CD14-positive monocyte (primary cell): Measurements from ENCODE around the gene SOD1. TPM values are rescaled to one million over a fixed set of nuclear protein-coding genes. Genes with fewer than 3 reads are reported as not detected.
A peak's percentile ranks its signal among the peaks of the same experiment; 100 is the strongest.

Experiments used
- DNase-seq, 3 donors: peaks; one replicate each; pipeline ENCODE4 v3.0.0-alpha.2; 2011 to 2022
- H2AFZ ChIP-seq: 2 replicates; pipeline ENCODE4 v1.6.0; 2012; ENCODE audit warnings: mild to moderate bottlenecking, low read depth, low read length, inconsistent platforms; ENCODE audit not compliant: insufficient read depth, poor library complexity, severe bottlenecking
- H3K27ac ChIP-seq, 2 donors: 1 replicate in 1 of 2; 2 replicates in 1 of 2; pipeline ENCODE4 v1.5.1; 2012 to 2013; ENCODE audit warnings: low read length in 2 of 2, control low read depth in 1 of 2, inconsistent platforms in 1 of 2, low read depth in 1 of 2, mild to moderate bottlenecking in 1 of 2
- H3K27me3 ChIP-seq, 2 donors: one replicate each; pipeline versions ENCODE4 v1.6.0 to v1.6.1; 2011 to 2013; ENCODE audit warnings: low read length in 2 of 2; ENCODE audit not compliant: control insufficient read depth in 2 of 2, insufficient read depth in 2 of 2
- H3K36me3 ChIP-seq, 2 donors: replicated peaks in 1 of 2; 1 replicate in 1 of 2; 2 replicates in 1 of 2; pipeline versions ENCODE4 v1.5.1 to v1.6.1; 2012 to 2013; ENCODE audit warnings: low read length in 2 of 2, control low read depth in 1 of 2, inconsistent platforms in 1 of 2, mild to moderate bottlenecking in 1 of 2; ENCODE audit not compliant: insufficient read depth in 2 of 2, control insufficient read depth in 1 of 2
- H3K4me1 ChIP-seq, 2 donors: 1 replicate in 1 of 2; 2 replicates in 1 of 2; pipeline versions ENCODE4 v1.5.1 to v1.6.1; 2012 to 2013; ENCODE audit warnings: low read length in 2 of 2, control low read depth in 1 of 2, inconsistent platforms in 1 of 2, mild to moderate bottlenecking in 1 of 2, moderate library complexity in 1 of 2; ENCODE audit not compliant: insufficient read depth in 2 of 2, control insufficient read depth in 1 of 2
- H3K4me2 ChIP-seq: replicated peaks from 2 replicates; pipeline ENCODE3; 2012; ENCODE audit warnings: low read length, moderate library complexity, mild to moderate bottlenecking; ENCODE audit not compliant: poor library complexity, severe bottlenecking; ENCODE audit errors: extremely low read depth
- H3K4me3 ChIP-seq, 3 experiments: fragments of 200-600 bp in 1 of 3; sonication (generic) in 1 of 3; replicated peaks in 1 of 3; 1 replicate in 2 of 3; 2 replicates in 1 of 3; pipeline ENCODE4 v1.5.1; 2011 to 2013; ENCODE audit warnings: low read length in 3 of 3, mild to moderate bottlenecking in 3 of 3, control low read depth in 2 of 3, low read depth in 2 of 3, inconsistent platforms in 1 of 3, moderate library complexity in 1 of 3
- H3K79me2 ChIP-seq: 2 replicates; pipeline ENCODE4 v1.6.0; 2012; ENCODE audit warnings: mild to moderate bottlenecking, control low read depth, inconsistent platforms, low read length, moderate library complexity; ENCODE audit not compliant: insufficient read depth
- H3K9ac ChIP-seq: 2 replicates; pipeline ENCODE4 v1.6.0; 2017; ENCODE audit warnings: low read length, mild to moderate bottlenecking; ENCODE audit not compliant: insufficient read depth, poor library complexity, severe bottlenecking
- H3K9me3 ChIP-seq, 2 donors: replicated peaks in 1 of 2; 1 replicate in 1 of 2; 2 replicates in 1 of 2; pipeline versions ENCODE4 v1.5.1 to v1.6.1; 2012 to 2013; ENCODE audit warnings: low read length in 2 of 2, control low read depth in 1 of 2; ENCODE audit not compliant: control insufficient read depth in 1 of 2, insufficient read depth in 1 of 2
- H4K20me1 ChIP-seq: 2 replicates; pipeline ENCODE4 v1.6.0; 2012; ENCODE audit warnings: mild to moderate bottlenecking, low read length, control low read depth, moderate library complexity; ENCODE audit not compliant: insufficient read depth
- H3K27ac Mint-ChIP-seq, 7 donors: one replicate each; pipeline ENCODE4 v1.8.0; 2020; ENCODE audit warnings: mild to moderate bottlenecking in 7 of 7, mixed read lengths in 7 of 7, moderate library complexity in 6 of 7, inconsistent platforms in 2 of 7
- H3K27me3 Mint-ChIP-seq, 3 donors: one replicate each; pipeline ENCODE4 v1.8.0; 2021 to 2022; ENCODE audit warnings: low read depth in 3 of 3, mild to moderate bottlenecking in 3 of 3, mixed read lengths in 3 of 3, moderate library complexity in 3 of 3, inconsistent platforms in 1 of 3
- H3K36me3 Mint-ChIP-seq, 2 donors: one replicate each; pipeline ENCODE4 v1.8.0; 2020; ENCODE audit warnings: mixed read lengths in 2 of 2, inconsistent platforms in 1 of 2, mild to moderate bottlenecking in 1 of 2
- H3K4me1 Mint-ChIP-seq: one replicate; pipeline ENCODE4 v1.8.0; 2020; ENCODE audit warnings: mild to moderate bottlenecking, mixed read lengths
- H3K4me3 Mint-ChIP-seq, 2 donors: one replicate each; pipeline ENCODE4 v1.8.0; 2020; ENCODE audit warnings: mild to moderate bottlenecking in 2 of 2, mixed read lengths in 2 of 2, moderate library complexity in 1 of 2
- H3K9me3 Mint-ChIP-seq, 7 donors: one replicate each; pipeline ENCODE4 v1.8.0; 2020 to 2022; ENCODE audit warnings: mixed read lengths in 7 of 7, mild to moderate bottlenecking in 6 of 7, moderate library complexity in 6 of 7, inconsistent platforms in 2 of 7
- CTCF ChIP-seq: fragments of 200-600 bp; IDR thresholded peaks from one replicate; pipeline ENCODE4 v1.8.0; 2022; ENCODE audit warnings: antibody characterized with exemption, mild to moderate bottlenecking
- WGBS: methylation state at CpG from one replicate; pipeline ENCODE4 v1.1.5; 2013; ENCODE audit warnings: missing lambda C conversion rate; ENCODE audit not compliant: insufficient coverage; 5-methylcytosine and 5-hydroxymethylcytosine counted together
- intact Hi-C, 2 donors: fragments of 100-400 bp; cut with micrococcal nuclease; formaldehyde crosslinking; loops; one replicate each; pipeline versions ENCODE4 v1.15.0 to v1.15.1; 2023
- polyA plus RNA-seq, 3 donors: library from polyadenylated mRNA; depleted of rRNA in 1 of 3; unstranded in 2 of 3; stranded (reverse) in 1 of 3; fragments of 300-500 nt in 2 of 3; fragments of >200 nt in 1 of 3; fragmentation: Illumina TruSeq in 2 of 3; gene quantifications; 1 replicate in 2 of 3; 2 replicates in 1 of 3; pipeline ENCODE4 v1.2.3, GENCODE V29; 2012 to 2021

SOD1 gene
- polyA plus RNA-seq, 3 donors = 79.6 to 174 (median 157) TPM

DNA sequence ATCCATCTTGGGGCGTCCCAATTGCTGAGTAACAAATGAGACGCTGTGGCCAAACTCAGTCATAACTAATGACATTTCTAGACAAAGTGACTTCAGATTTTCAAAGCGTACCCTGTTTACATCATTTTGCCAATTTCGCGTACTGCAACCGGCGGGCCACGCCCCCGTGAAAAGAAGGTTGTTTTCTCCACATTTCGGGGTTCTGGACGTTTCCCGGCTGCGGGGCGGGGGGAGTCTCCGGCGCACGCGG, 282 bp upstream of the SOD1 start:
- H3K27me3 Mint-ChIP-seq = peaks cover 7 to 10% (median 8%) of the 10 kb centered on the region in 3 donors
- H2AFZ ChIP-seq = peak overlapping the region; percentile 87
- peak overlapping the region; percentile 97 to 99 for H3K4me3 Mint-ChIP-seq
- peaks cover 23% of the 10 kb centered on the region for H3K79me2 ChIP-seq
- H3K9me3 Mint-ChIP-seq = peaks cover 0 to 9% (median 2%) of the 10 kb centered on the region in 7 donors
- WGBS = 0% methylated on average over 18 of the region's 18 CpGs
- peak overlapping the region; percentile 86 for H3K4me2 ChIP-seq
- H3K4me1 ChIP-seq = peaks cover 11 to 19% of the 10 kb centered on the region in 2 donors
- peak overlapping the region; percentile 80 for H3K9ac ChIP-seq
- intact Hi-C loops = loop anchor here (5.0 kb wide), 1 partner anchor 73 kb away; the partner anchor contains the start of gene SCAF4 (in 2 of the 2)
- peak overlapping the region; percentile 46 to 84 (median 79) for H3K4me3 ChIP-seq
- H3K27ac ChIP-seq = peak overlapping the region in 1 of 2 donors; percentile 84
- peaks cover 4 to 8% of the 10 kb centered on the region in 2 donors for H3K36me3 ChIP-seq
- H3K36me3 Mint-ChIP-seq = peaks cover 13% of the 10 kb centered on the region in 2 donors
- no peaks in the 10 kb centered on the region for H3K27me3 ChIP-seq
- DNase-seq = no peak
- H3K27ac Mint-ChIP-seq = peak overlapping the region; percentile 50 to 97 (median 92)
- no peak for TF ChIP-seq CTCF
- H4K20me1 ChIP-seq = no peaks in the 10 kb centered on the region
- H3K4me1 Mint-ChIP-seq = peaks cover 41% of the 10 kb centered on the region
- H3K9me3 ChIP-seq = no peaks in the 10 kb centered on the region

DNA sequence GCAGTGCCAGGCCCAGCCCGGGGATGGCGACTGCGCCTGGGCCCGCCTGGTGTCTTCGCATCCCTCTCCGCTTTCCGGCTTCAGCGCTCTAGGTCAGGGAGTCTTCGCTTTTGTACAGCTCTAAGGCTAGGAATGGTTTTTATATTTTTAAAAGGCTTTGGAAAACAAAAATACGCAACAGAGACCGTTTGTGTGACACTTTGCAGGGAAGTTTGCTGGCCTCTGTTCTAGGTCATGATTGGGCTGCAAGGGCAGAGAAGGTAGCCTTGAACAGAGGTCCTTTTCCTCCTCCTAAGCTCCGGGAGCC, 719 bp downstream of the SOD1 start:
- DNase-seq = peak in 1 of 3 donors; percentile 3
- Histone ChIP-seq H3K9ac (peak overlapping the region; percentile 80), H3K36me3 (peaks cover 4 to 16% of the 10 kb centered on the region in 2 donors), H3K4me2 (peak overlapping the region; percentile 86), H3K4me3 (peak overlapping the region; percentile 38 to 84 (median 52)), H4K20me1 (no peaks in the 10 kb centered on the region), H3K27ac (peak overlapping the region in 1 of 2 donors; percentile 48), H3K4me1 (peaks cover 11 to 19% of the 10 kb centered on the region in 2 donors), H3K79me2 (peaks cover 23% of the 10 kb centered on the region), H3K9me3 (no peaks in the 10 kb centered on the region), H3K27me3 (no peaks in the 10 kb centered on the region), H2AFZ (peak overlapping the region; percentile 87)
- Mint-ChIP-seq H3K4me1 (peaks cover 37% of the 10 kb centered on the region), H3K9me3 (peaks cover 0 to 5% (median 0%) of the 10 kb centered on the region in 7 donors), H3K4me3 (peak overlapping the region; percentile 87 to 93), H3K27ac (peak overlapping the region in 5 of 7 donors; percentile 28 to 82 (median 62)), H3K27me3 (peaks cover 2 to 8% (median 4%) of the 10 kb centered on the region in 3 donors), H3K36me3 (peaks cover 16 to 19% of the 10 kb centered on the region in 2 donors)
- TF ChIP-seq CTCF = no peak
- 0% methylated on average over 9 of the region's 12 CpGs for WGBS
- intact Hi-C loops = no loop called here
